Measurements from ENCODE around the gene ERBB2. TPM values are rescaled to one million over a fixed set of nuclear protein-coding genes. Genes with fewer than 3 reads are reported as not detected.

ERBB2 gene
- total RNA-seq, 1 donor from 2014 or later, result 52.1 TPM

- no peak overlapping the region for H3K4me3 ChIP-seq
- no peaks in the 10 kb centered on the region for H3K9me3 ChIP-seq
- no peaks in the 10 kb centered on the region for H3K27me3 ChIP-seq
- H3K27ac ChIP-seq, result no peak overlapping the region
- no peak for DNase-seq (ENCODE audit: extremely low spot score in 2 of 2)
- intact Hi-C loops (cut with DNase I), result no loop called here
- no peaks in the 10 kb centered on the region for H3K36me3 ChIP-seq
- TF ChIP-seq POLR2A (IDR thresholded peaks at IDR 0.05), result no peak
- TF ChIP-seq CTCF (IDR thresholded peaks at IDR 0.05), result no peak
- TF ChIP-seq POLR2AphosphoS5 (IDR thresholded peaks at IDR 0.05; ENCODE audit: insufficient read depth in 1 of 2, low read depth in 1 of 2), result no peak
- H3K4me1 ChIP-seq, result peaks cover 47% of the 10 kb centered on the region
Measured at GRCh38 chr17:39736319-39737165, 36.7 kb downstream of the ERBB2 start.

GRCh38 chr17:39737206-39737759 lies 37.4 kb downstream of the ERBB2 start:
- intact Hi-C loops (cut with DNase I), result no loop called here
- peak overlapping the region in 1 of 2 donors; percentile 48 for H3K4me3 ChIP-seq
- H3K4me1 ChIP-seq, result peaks cover 47% of the 10 kb centered on the region
- H3K27me3 ChIP-seq, result no peaks in the 10 kb centered on the region
- TF ChIP-seq POLR2A (IDR thresholded peaks at IDR 0.05), result no peak
- TF ChIP-seq CTCF (IDR thresholded peaks at IDR 0.05), result no peak
- no peak for TF ChIP-seq POLR2AphosphoS5 (IDR thresholded peaks at IDR 0.05; ENCODE audit: insufficient read depth in 1 of 2, low read depth in 1 of 2)
- H3K36me3 ChIP-seq, result no peaks in the 10 kb centered on the region
- H3K9me3 ChIP-seq, result no peaks in the 10 kb centered on the region
- no peak overlapping the region for H3K27ac ChIP-seq
- no peak for DNase-seq (ENCODE audit: extremely low spot score in 2 of 2)

GRCh38 chr17:39737760-39738567 lies 38.1 kb downstream of the ERBB2 start, which contains the start of gene GRB7:
TSS of gene GRB7 (plus strand) at chr17:39737938. CDS start at chr17:39742302, 4,364 bp downstream.
- no peak for DNase-seq (ENCODE audit: extremely low spot score in 2 of 2)

GRCh38 chr17:39738568-39738901 lies 38.7 kb downstream of the ERBB2 start:
- TF ChIP-seq POLR2A (IDR thresholded peaks at IDR 0.05) (no peak), CTCF (IDR thresholded peaks at IDR 0.05) (no peak), POLR2AphosphoS5 (IDR thresholded peaks at IDR 0.05; ENCODE audit: insufficient read depth in 1 of 2, low read depth in 1 of 2) (no peak)
- intact Hi-C loops (cut with DNase I), result no loop called here
- peak overlapping the region; percentile 29 to 48 for H3K4me3 ChIP-seq
- DNase-seq (ENCODE audit: extremely low spot score in 2 of 2), result no peak
- H3K9me3 ChIP-seq, result no peaks in the 10 kb centered on the region
- H3K27me3 ChIP-seq, result no peaks in the 10 kb centered on the region
- H3K36me3 ChIP-seq, result no peaks in the 10 kb centered on the region
- peaks cover 47% of the 10 kb centered on the region for H3K4me1 ChIP-seq
- peak overlapping the region; percentile 95 for H3K27ac ChIP-seq

More at GRCh38 chr17:39737760-39738567, 38.1 kb downstream of the ERBB2 start, which contains the start of gene GRB7:
- Histone ChIP-seq H3K4me1 (peaks cover 47% of the 10 kb centered on the region), H3K27ac (peak within 1 kb of the TSS; percentile 95), H3K4me3 (peak within 1 kb of the TSS; percentile 29 to 48), H3K27me3 (no peaks in the 10 kb centered on the region), H3K36me3 (no peaks in the 10 kb centered on the region), H3K9me3 (no peaks in the 10 kb centered on the region)
- intact Hi-C loops (cut with DNase I), result no loop called here
- no peak for TF ChIP-seq POLR2A (IDR thresholded peaks at IDR 0.05)
- peak in 1 of 2 donors; percentile 56 for TF ChIP-seq POLR2AphosphoS5 (IDR thresholded peaks at IDR 0.05; ENCODE audit: insufficient read depth in 1 of 2, low read depth in 1 of 2)

Data from vagina (tissue), 2 donors.